Brain microvascular endothelial cell (primary cell): Measurements from ENCODE around the gene NRP1.

Experiments
- DNase-seq: peaks from one replicate; pipeline ENCODE4 v3.0.0-alpha.2; 2020
- H3K27ac ChIP-seq: fragments of 250-450 bp; sonication (Bioruptor Pico); 2 replicates; pipeline ENCODE4 v1.5.1; 2020; ENCODE audit warnings: mild to moderate bottlenecking, moderate library complexity
- H3K27me3 ChIP-seq: fragments of 250-450 bp; sonication (Bioruptor Pico); replicated peaks from 2 replicates; pipeline ENCODE4 v1.5.1; 2020; ENCODE audit warnings: mild to moderate bottlenecking
- H3K36me3 ChIP-seq: fragments of 250-450 bp; sonication (Bioruptor Pico); replicated peaks from 2 replicates; pipeline ENCODE4 v1.5.1; 2020; ENCODE audit warnings: mild to moderate bottlenecking
- H3K4me3 ChIP-seq: 2 replicates; pipeline ENCODE4 v1.5.1; 2011; ENCODE audit warnings: low read depth, mild to moderate bottlenecking, control low read depth, low read length, moderate library complexity
- in situ Hi-C: cut with HindIII; loops from 2 replicates; pipeline ENCODE4 v1.10.0; 2017; ENCODE audit warnings: low sequenced_read_pairs, low pct_ligation_motif_present
- TF ChIP-seq, protein P1 (sequence below): IDR thresholded peaks from 2 replicates; pipeline ENCODE4 v1.5.1; 2011; ENCODE audit warnings: low read depth, mild to moderate bottlenecking, moderate library complexity, low read length, control low read depth, inconsistent platforms; ENCODE audit errors: missing control alignments

The NRP1 gene

GRCh38 chr10:33214174-33214573 is 120.3 kb downstream of the NRP1 start:
- Histone ChIP-seq H3K4me3 (no peak overlapping the region), H3K36me3 (peaks cover 50% of the 10 kb centered on the region), H3K27me3 (no peaks in the 10 kb centered on the region), H3K27ac (peak overlapping the region; percentile 74)
- in situ Hi-C loops = no loop called here
- TF ChIP-seq, protein P1, sequence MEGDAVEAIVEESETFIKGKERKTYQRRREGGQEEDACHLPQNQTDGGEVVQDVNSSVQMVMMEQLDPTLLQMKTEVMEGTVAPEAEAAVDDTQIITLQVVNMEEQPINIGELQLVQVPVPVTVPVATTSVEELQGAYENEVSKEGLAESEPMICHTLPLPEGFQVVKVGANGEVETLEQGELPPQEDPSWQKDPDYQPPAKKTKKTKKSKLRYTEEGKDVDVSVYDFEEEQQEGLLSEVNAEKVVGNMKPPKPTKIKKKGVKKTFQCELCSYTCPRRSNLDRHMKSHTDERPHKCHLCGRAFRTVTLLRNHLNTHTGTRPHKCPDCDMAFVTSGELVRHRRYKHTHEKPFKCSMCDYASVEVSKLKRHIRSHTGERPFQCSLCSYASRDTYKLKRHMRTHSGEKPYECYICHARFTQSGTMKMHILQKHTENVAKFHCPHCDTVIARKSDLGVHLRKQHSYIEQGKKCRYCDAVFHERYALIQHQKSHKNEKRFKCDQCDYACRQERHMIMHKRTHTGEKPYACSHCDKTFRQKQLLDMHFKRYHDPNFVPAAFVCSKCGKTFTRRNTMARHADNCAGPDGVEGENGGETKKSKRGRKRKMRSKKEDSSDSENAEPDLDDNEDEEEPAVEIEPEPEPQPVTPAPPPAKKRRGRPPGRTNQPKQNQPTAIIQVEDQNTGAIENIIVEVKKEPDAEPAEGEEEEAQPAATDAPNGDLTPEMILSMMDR = no peak
- DNase-seq = no peak

GRCh38 chr10:33212061-33212748 is 122.3 kb downstream of the NRP1 start:
- H3K4me3 ChIP-seq = no peak overlapping the region
- no peak for DNase-seq
- H3K27me3 ChIP-seq = no peaks in the 10 kb centered on the region
- in situ Hi-C loops = no loop called here
- H3K27ac ChIP-seq = peak overlapping the region; percentile 83
- TF ChIP-seq, protein P1 = no peak
- peaks cover 50% of the 10 kb centered on the region for H3K36me3 ChIP-seq

DNA sequence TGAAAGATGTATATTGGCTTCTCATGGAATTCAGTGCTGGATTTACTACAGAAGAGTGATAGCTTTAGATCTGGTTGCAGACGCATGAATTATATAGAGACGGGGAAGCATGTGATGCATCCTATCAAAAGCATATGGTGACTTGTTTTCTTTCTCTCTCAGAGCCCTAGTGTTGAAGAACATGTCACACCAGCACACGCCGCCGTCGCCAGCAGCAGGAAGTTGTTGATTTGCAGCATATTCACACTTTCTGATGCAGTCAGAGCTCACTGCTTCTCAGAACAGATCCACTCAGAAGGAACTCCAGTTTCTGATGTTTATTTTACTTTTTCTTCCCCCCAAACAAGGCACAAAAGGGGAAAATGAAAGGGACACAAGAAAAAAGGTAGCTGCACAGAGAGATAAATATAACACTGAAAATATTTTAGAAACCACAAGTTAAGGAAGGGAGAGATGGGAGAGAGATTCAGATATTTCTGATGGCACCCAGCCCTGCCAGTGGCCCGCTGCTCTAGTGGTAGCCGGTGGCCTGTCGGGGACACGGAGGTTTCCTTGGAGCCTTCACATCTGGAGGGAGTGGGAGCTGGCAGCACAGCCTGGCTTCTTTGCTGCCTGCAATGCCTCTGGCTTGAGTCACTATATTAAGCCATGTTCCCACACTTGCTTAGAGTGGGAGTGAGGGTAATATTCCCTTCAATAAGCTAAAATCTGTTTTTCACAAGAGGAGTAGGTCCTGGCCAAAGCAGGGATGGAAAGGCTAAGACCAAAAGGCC is 123.2 kb downstream of the NRP1 start:
- peak overlapping the region; percentile 83 for H3K27ac ChIP-seq
- H3K27me3 ChIP-seq = no peaks in the 10 kb centered on the region
- H3K4me3 ChIP-seq = no peak overlapping the region
- peak; percentile 77 for DNase-seq
- TF ChIP-seq, protein P1 = no peak
- in situ Hi-C loops = no loop called here
- H3K36me3 ChIP-seq = peaks cover 56% of the 10 kb centered on the region

DNA sequence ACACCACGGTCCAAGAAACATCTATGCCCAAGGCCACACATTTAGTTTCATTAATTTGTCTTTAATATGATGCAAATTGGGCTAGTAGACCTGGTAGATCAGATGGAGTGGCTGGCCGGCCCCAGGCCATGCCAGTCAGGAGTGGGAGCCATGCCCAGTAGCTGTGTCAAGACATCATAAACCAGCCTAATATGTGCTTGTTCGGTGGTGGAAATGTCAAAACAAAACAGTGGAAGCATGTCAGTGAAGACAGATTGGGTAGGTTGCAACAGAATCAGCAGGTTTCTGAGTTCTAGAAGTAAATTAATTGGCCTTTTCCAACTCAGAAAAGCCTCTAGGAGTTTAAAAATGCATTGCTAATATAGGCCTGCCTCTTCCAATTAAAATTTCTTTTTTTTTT is 124.7 kb downstream of the NRP1 start:
- in situ Hi-C loops = no loop called here
- no peak overlapping the region for H3K4me3 ChIP-seq
- no peak for DNase-seq
- no peak overlapping the region for H3K27ac ChIP-seq
- TF ChIP-seq, protein P1 = no peak
- H3K27me3 ChIP-seq = no peaks in the 10 kb centered on the region
- peaks cover 68% of the 10 kb centered on the region for H3K36me3 ChIP-seq

DNA sequence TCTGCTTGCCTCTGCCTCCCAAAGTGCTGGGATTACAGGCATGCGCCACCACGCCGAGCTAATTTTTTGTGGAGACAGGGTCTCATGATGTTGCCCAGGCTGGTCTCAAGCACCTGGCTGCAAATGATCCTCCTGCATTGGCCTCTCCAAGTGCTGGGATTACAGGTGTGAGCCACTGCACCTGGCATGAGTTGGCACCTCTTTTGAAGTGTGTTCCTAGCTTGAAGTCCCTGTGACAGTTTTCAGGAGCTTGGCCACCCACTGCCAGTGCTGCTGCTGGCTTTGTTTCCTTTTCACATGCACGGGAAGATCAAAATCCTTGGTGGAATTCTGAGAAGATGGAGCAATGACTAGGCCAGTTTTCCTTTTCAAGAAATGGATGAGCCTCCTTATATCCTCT is 126.3 kb downstream of the NRP1 start:
- H3K27me3 ChIP-seq = no peaks in the 10 kb centered on the region
- no peak for DNase-seq
- H3K36me3 ChIP-seq = peaks cover 64% of the 10 kb centered on the region
- H3K4me3 ChIP-seq = no peak overlapping the region
- in situ Hi-C loops = no loop called here
- no peak overlapping the region for H3K27ac ChIP-seq
- TF ChIP-seq, protein P1 = no peak
